ENCODE measurements around the gene STK35. TPM values are rescaled to one million over a fixed set of nuclear protein-coding genes. Genes with fewer than 3 reads are reported as not detected.

STK35 gene
- total RNA-seq, 3 donors from 2014 or later = 20.2 to 23.3 (median 22.2) TPM

DNA sequence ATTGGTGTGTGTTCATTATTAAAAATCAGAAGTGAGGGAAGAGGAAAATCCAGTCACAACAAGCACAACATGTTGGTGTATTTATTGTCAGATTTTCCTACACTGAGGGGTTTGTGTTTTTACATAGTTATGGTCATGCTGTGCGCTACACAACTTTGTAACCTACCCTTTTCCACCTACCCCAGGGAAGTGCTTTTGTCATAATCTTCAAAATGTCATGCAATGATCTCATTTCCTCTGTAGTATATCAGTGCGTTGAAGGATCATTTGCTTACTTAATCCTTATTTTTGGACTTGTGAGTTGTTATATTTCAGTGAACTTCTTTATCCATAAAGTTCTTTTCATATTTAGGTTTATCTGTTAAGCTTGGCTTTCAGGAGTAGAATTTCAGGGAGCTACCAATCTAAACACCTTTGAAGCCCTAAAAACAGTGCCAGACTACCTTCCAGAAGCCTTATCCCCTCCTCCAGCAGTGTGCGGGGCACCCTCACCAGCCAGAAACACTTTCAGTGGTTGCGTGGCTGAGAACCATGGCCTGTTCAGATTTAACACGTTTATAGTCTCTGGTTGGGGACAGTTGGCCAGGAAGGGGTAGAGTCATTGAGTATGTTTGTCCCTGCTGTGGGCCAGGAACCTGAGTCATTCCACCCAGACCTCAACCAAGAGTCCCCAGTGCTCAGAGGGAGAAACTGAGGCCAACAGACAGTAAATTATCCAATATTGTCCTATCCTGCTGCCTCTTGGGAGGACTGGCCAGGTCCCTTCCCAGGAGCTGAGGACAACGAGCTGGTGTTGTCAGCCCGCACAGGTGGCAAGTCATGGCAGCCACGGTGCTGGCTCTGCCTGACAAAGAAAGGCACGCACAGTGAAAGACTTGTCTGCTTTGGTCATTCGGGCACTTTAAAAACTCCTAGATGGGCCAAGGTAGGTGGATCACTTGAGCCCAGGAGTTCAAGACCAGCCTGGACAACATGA, 40.3 kb downstream of the STK35 start:
- TF ChIP-seq, protein P1, sequence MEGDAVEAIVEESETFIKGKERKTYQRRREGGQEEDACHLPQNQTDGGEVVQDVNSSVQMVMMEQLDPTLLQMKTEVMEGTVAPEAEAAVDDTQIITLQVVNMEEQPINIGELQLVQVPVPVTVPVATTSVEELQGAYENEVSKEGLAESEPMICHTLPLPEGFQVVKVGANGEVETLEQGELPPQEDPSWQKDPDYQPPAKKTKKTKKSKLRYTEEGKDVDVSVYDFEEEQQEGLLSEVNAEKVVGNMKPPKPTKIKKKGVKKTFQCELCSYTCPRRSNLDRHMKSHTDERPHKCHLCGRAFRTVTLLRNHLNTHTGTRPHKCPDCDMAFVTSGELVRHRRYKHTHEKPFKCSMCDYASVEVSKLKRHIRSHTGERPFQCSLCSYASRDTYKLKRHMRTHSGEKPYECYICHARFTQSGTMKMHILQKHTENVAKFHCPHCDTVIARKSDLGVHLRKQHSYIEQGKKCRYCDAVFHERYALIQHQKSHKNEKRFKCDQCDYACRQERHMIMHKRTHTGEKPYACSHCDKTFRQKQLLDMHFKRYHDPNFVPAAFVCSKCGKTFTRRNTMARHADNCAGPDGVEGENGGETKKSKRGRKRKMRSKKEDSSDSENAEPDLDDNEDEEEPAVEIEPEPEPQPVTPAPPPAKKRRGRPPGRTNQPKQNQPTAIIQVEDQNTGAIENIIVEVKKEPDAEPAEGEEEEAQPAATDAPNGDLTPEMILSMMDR (IDR thresholded peaks at IDR 0.05) = no peak
- ATAC-seq (no peak), DNase-seq (no peak)
- Histone ChIP-seq H3K4me3 (no peak overlapping the region), H3K9me3 (no peaks in the 10 kb centered on the region), H3K4me1 (ENCODE audit: low read depth) (peaks cover 5% of the 10 kb centered on the region), H3K36me3 (ENCODE audit: low read depth) (no peaks in the 10 kb centered on the region)
- intact Hi-C loops (cut with DNase I, micrococcal nuclease) = no loop called here

- H3K36me3 ChIP-seq (ENCODE audit: low read depth) = no peaks in the 10 kb centered on the region
- TF ChIP-seq, protein P1 (IDR thresholded peaks at IDR 0.05) = no peak
- intact Hi-C loops (cut with DNase I, micrococcal nuclease) = no loop called here
- H3K9me3 ChIP-seq = no peaks in the 10 kb centered on the region
- ATAC-seq = no peak
- peaks cover 5% of the 10 kb centered on the region for H3K4me1 ChIP-seq (ENCODE audit: low read depth)
- no peak for DNase-seq
- H3K4me3 ChIP-seq = no peak overlapping the region
Measured at GRCh38 chr20:2142649-2143048, 41.0 kb downstream of the STK35 start.

DNA sequence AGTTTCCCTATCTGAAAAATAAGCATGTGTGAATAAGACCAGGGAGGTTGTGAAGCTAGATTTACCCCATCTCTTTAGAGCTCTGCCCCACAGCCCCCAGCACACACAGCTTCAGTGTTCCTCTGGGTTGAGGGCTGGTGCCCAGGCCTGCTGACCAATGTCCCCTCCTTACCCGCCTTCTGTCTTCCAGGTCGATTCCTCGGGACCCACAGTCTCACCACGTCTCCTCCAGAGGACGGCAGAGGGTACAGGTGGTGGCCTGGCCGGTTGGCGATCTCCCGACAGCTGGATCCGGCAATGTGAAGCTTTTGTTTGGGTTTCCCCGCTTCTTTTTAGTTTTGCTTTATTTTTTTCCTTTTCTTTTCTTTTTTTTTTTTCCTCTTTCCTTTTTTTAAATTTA, 42.0 kb downstream of the STK35 start:
- H3K36me3 ChIP-seq (ENCODE audit: low read depth) = no peaks in the 10 kb centered on the region
- TF ChIP-seq, protein P1 (IDR thresholded peaks at IDR 0.05) = no peak
- DNase-seq (no peak), ATAC-seq (no peak)
- H3K4me3 ChIP-seq = no peak overlapping the region
- intact Hi-C loops (cut with DNase I, micrococcal nuclease) = no loop called here
- no peaks in the 10 kb centered on the region for H3K9me3 ChIP-seq
- H3K4me1 ChIP-seq (ENCODE audit: low read depth) = peaks cover 5% of the 10 kb centered on the region

DNA sequence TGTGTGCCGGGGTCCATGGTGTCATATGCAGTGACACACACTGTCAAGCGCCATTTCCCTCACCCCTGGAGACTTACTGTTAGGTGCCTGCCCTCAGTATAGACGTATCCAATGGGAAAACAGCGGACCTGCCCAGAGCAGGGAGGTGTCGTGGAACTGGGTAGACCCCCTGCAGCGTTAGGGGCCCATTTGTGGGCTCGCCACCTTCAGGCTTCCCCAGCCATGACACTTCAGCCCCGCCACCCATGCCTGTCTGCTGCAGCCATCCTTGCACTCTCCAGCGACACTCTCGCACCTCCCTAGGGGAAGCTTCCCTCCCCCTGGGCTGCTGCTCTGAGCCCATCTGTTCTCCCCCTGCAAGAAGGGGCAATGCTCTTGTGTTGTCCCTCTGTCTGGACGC, 43.2 kb downstream of the STK35 start:
- ATAC-seq (no peak), DNase-seq (no peak)
- Histone ChIP-seq H3K36me3 (ENCODE audit: low read depth) (no peaks in the 10 kb centered on the region), H3K4me3 (no peak overlapping the region), H3K4me1 (ENCODE audit: low read depth) (peaks cover 5% of the 10 kb centered on the region), H3K9me3 (no peaks in the 10 kb centered on the region)
- TF ChIP-seq, protein P1 (IDR thresholded peaks at IDR 0.05) = no peak
- intact Hi-C loops (cut with DNase I, micrococcal nuclease) = no loop called here

DNA sequence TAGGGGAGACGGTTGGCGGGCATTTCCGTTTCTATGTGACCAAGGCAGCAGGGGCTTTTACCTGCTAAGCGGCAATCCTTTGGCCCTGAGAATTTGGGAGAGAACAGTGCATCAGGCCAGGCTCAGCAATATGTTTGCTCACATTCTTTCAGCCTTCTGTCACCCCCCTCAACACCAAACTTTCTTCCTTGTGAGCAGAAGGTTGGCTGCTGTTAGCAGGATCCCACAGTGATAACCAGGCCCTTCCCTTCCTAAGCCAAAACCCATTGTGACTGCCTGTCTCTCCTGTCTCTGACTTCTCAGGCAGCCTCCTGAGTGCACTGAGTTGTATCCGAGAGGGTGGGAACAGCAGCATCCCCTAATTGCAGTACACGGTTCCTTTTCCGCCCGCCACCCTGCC, 43.7 kb downstream of the STK35 start:
- Histone ChIP-seq H3K36me3 (ENCODE audit: low read depth) (no peaks in the 10 kb centered on the region), H3K9me3 (no peaks in the 10 kb centered on the region), H3K4me1 (ENCODE audit: low read depth) (peaks cover 4% of the 10 kb centered on the region), H3K4me3 (no peak overlapping the region)
- DNase-seq (no peak), ATAC-seq (no peak)
- TF ChIP-seq, protein P1 (IDR thresholded peaks at IDR 0.05) = no peak
- intact Hi-C loops (cut with DNase I, micrococcal nuclease) = no loop called here

Measured in mucosa of descending colon (tissue), 3 donors.